GM12878 (cell line): ENCODE data around the gene NOP9. TPM values are rescaled to one million over a fixed set of nuclear protein-coding genes. Genes with fewer than 3 reads are reported as not detected.
A peak's percentile ranks its signal among the peaks of the same experiment; 100 is the strongest.

Experiments
- ATAC-seq: fragments of 200-7000 bp; cut with Tn5 transposase; 3 replicates; pipeline ENCODE4 v1.9.1; 2020; ENCODE audit warnings: mild to moderate bottlenecking, moderate library complexity
- BruUV-seq: library from RNA; stranded (reverse); fragments of 400-500 nt; replicated peaks from 2 replicates; lab custom pipeline; 2021; lab: Mats Ljungman, UMichigan
- CTCF ChIA-PET: fragments of 300-600 bp; sonication (Branson Sonifier 250); formaldehyde crosslinking; extraction: SDS; loops from one replicate; lab custom pipeline; 2021; ENCODE audit warnings: inconsistent platforms; lab: Yijun Ruan, JAX
- POLR2A ChIA-PET: fragments of 350-600 bp; formaldehyde crosslinking; extraction: SDS; loops from one replicate; lab custom pipeline; 2021; ENCODE audit warnings: inconsistent platforms; lab: Charles Lee
- RAD21 ChIA-PET: fragments of 300-600 bp; sonication (Branson Sonifier 250); formaldehyde crosslinking; loops from one replicate; lab custom pipeline; 2023; ENCODE audit warnings: antibody characterized with exemption; ENCODE audit not compliant: unreplicated experiment; lab: Charles Lee
- SMC1A ChIA-PET: fragments of 300-600 bp; sonication (Branson Sonifier 250); formaldehyde crosslinking; loops from one replicate; lab custom pipeline; 2023; ENCODE audit not compliant: unreplicated experiment, uncharacterized antibody; lab: Charles Lee
- DNase-seq: peaks from one replicate; pipeline ENCODE4 v3.0.0-alpha.2; 2011; ENCODE audit warnings: low read depth, low spot score
- FAIRE-seq: peaks from 3 replicates; lab custom pipeline; 2011; peaks lifted over from hg19 to GRCh38; lab: Jason Lieb, UNC
- H2AFZ ChIP-seq: 2 replicates; pipeline ENCODE4 v1.6.0; 2011; ENCODE audit warnings: low read depth, low read length, control low read depth; ENCODE audit not compliant: control insufficient read depth
- H3K27ac ChIP-seq: 2 replicates; pipeline ENCODE4 v1.5.1; 2011; ENCODE audit warnings: control low read depth; ENCODE audit not compliant: control insufficient read depth, insufficient read depth
- H3K27me3 ChIP-seq, 2 experiments: replicated peaks in 1 of 2; 2 replicates each; pipeline versions ENCODE4 v1.6.0 to v1.6.1; 2011; ENCODE audit warnings: low read length in 1 of 2; ENCODE audit not compliant: control insufficient read depth in 2 of 2, insufficient read depth in 2 of 2
- H3K36me3 ChIP-seq, 2 experiments: 2 replicates each; pipeline ENCODE4 v1.5.1; 2011; ENCODE audit warnings: low read length in 1 of 2; ENCODE audit not compliant: control insufficient read depth in 2 of 2, insufficient read depth in 2 of 2
- H3K4me1 ChIP-seq: 2 replicates; pipeline ENCODE4 v1.6.1; 2011; ENCODE audit warnings: mild to moderate bottlenecking, low read length, moderate library complexity, mixed read lengths; ENCODE audit not compliant: control insufficient read depth, insufficient read depth
- H3K4me2 ChIP-seq: 2 replicates; pipeline ENCODE4 v1.6.0; 2011; ENCODE audit warnings: control low read depth; ENCODE audit not compliant: control insufficient read depth, insufficient read depth
- H3K4me3 ChIP-seq: fragments of 200-600 bp; sonication (generic); 2 replicates; pipeline ENCODE4 v1.5.1; 2016
- H3K79me2 ChIP-seq: 2 replicates; pipeline ENCODE4 v1.6.0; 2011; ENCODE audit warnings: low read length; ENCODE audit not compliant: control insufficient read depth, insufficient read depth
- H3K9ac ChIP-seq: 2 replicates; pipeline ENCODE4 v1.8.0; 2011; ENCODE audit warnings: low read length, control low read depth, mixed read lengths; ENCODE audit not compliant: control insufficient read depth, insufficient read depth
- H3K9me3 ChIP-seq: replicated peaks from 3 replicates; pipeline ENCODE4 v1.5.1; 2011; ENCODE audit warnings: mild to moderate bottlenecking, low read length; ENCODE audit not compliant: control insufficient read depth, insufficient read depth
- H4K20me1 ChIP-seq: 2 replicates; pipeline ENCODE4 v1.6.0; 2011; ENCODE audit not compliant: control insufficient read depth, insufficient read depth
- CBFB ChIP-seq: IDR thresholded peaks from 2 replicates; pipeline ENCODE4 v1.6.1; 2016; ENCODE audit warnings: antibody characterized with exemption, low read depth
- CEBPB ChIP-seq, 2 experiments: fragments of 150-350 bp in 1 of 2; IDR thresholded peaks; 2 replicates each; pipeline ENCODE4 v1.6.1; 2012 to 2014; ENCODE audit warnings: low read depth in 2 of 2, low read length in 2 of 2, borderline replicate concordance in 1 of 2, inconsistent platforms in 1 of 2
- ESRRA ChIP-seq: IDR thresholded peaks from 2 replicates; pipeline ENCODE4 v1.6.1; 2012; ENCODE audit warnings: mild to moderate bottlenecking, low read length, improper control_type of control experiment
- HDAC2 ChIP-seq: fragments of 200-600 bp; sonication (generic); IDR thresholded peaks from 2 replicates; pipeline ENCODE4 v1.6.1; 2017
- HDGF ChIP-seq: fragments of 450-650 bp; IDR thresholded peaks from 2 replicates; pipeline ENCODE4 v1.6.1; 2016; ENCODE audit warnings: antibody characterized with exemption
- PML ChIP-seq: IDR thresholded peaks from 2 replicates; pipeline ENCODE4 v1.6.1; 2012; ENCODE audit warnings: low read length, inconsistent platforms
- RCOR1 ChIP-seq: conservative IDR thresholded peaks from 2 replicates; pipeline ENCODE4 v1.6.1; 2012; ENCODE audit warnings: low read depth, low read length, improper control_type of control experiment
- WGBS: methylation state at CpG from one replicate; pipeline ENCODE4 v1.1.6; 2016; ENCODE audit warnings: low lambda C conversion rate; ENCODE audit not compliant: insufficient replicate concordance, insufficient coverage; ENCODE audit errors: missing lambda C conversion rate; 5-methylcytosine and 5-hydroxymethylcytosine counted together
- in situ Hi-C: fragments of 300-500 bp; cut with MboI; formaldehyde crosslinking; loops from 9 replicates; pipeline ENCODE4 v1.14.3; 2018; ENCODE audit warnings: mixed read lengths
- intact Hi-C: fragments of 100-400 bp; cut with micrococcal nuclease; formaldehyde crosslinking; loops from one replicate; pipeline ENCODE4 v1.14.2; 2022; ENCODE audit not compliant: unreplicated experiment
- polyA plus RNA-seq, 11 experiments: library from polyadenylated mRNA; depleted of rRNA in 4 of 11; unstranded in 6 of 11; stranded (reverse) in 5 of 11; fragments of >200 nt; fragmentation: Nextera tagmentation in 4 of 11; fragmentation: Illumina TruSeq in 1 of 11; extraction: Ambion mirVana in 4 of 11; extraction: Trizol in 1 of 11; gene quantifications; 1 replicate in 1 of 11; 2 replicates in 10 of 11; pipeline versions ENCODE4 v1.2.1 to v1.2.3, GENCODE V29; 2011 to 2016; ENCODE audit warnings: inconsistent platforms in 2 of 11, missing spikeins in 2 of 11, low read depth in 1 of 11
- total RNA-seq, 4 experiments: library from RNA; depleted of rRNA in 3 of 4; stranded (reverse); fragments of >200 nt in 3 of 4; fragmentation: Illumina TruSeq in 1 of 4; extraction: Trizol in 1 of 4; gene quantifications; 2 replicates each; pipeline versions ENCODE4 v1.2.1 to v1.2.3, GENCODE V29; 2013 to 2021
- TF ChIP-seq, protein P1 (sequence below): fragments of 450-650 bp; IDR thresholded peaks from 2 replicates; pipeline ENCODE4 v1.6.1; 2017; ENCODE audit warnings: mild to moderate bottlenecking, moderate library complexity
- TF ChIP-seq, protein P2 (sequence below): fragments of 450-650 bp; formaldehyde crosslinking; IDR thresholded peaks from 2 replicates; pipeline ENCODE4 v1.5.0; 2022; ENCODE audit warnings: mild to moderate bottlenecking, missing genetic modification characterization
- TF ChIP-seq, protein P3 (sequence below): fragments of 450-650 bp; IDR thresholded peaks from 2 replicates; pipeline ENCODE4 v1.6.1; 2017; ENCODE audit warnings: mild to moderate bottlenecking, low read depth, inconsistent platforms; ENCODE audit not compliant: poor library complexity, severe bottlenecking

Gene NOP9
- total and polyA plus RNA-seq, 10 of the 15 experiments (the other 5 are each of a cell fraction or from before 2014, with no cell fraction given), result 2.4 to 43.9 (median 20.3) TPM

DNA sequence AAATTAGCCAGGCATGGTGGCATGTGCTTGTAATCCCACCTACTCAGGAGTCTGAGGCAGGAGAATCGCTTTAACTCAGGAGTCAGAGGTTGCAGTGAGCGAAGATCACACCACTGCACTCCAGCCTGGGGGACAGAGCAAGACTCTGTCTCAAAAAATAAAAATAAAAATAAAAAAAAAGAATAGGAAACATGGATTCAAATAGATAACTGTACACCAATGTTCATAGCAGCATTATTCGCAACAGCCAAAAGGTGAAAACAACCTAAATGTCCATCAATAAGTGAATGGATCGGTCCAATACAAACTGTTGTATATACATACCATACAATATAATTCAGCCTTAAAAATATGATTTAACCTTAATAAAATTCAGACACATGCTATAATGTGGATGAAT, 43.2 kb downstream of the NOP9 start (continued):
- TF ChIP-seq, protein P1, sequence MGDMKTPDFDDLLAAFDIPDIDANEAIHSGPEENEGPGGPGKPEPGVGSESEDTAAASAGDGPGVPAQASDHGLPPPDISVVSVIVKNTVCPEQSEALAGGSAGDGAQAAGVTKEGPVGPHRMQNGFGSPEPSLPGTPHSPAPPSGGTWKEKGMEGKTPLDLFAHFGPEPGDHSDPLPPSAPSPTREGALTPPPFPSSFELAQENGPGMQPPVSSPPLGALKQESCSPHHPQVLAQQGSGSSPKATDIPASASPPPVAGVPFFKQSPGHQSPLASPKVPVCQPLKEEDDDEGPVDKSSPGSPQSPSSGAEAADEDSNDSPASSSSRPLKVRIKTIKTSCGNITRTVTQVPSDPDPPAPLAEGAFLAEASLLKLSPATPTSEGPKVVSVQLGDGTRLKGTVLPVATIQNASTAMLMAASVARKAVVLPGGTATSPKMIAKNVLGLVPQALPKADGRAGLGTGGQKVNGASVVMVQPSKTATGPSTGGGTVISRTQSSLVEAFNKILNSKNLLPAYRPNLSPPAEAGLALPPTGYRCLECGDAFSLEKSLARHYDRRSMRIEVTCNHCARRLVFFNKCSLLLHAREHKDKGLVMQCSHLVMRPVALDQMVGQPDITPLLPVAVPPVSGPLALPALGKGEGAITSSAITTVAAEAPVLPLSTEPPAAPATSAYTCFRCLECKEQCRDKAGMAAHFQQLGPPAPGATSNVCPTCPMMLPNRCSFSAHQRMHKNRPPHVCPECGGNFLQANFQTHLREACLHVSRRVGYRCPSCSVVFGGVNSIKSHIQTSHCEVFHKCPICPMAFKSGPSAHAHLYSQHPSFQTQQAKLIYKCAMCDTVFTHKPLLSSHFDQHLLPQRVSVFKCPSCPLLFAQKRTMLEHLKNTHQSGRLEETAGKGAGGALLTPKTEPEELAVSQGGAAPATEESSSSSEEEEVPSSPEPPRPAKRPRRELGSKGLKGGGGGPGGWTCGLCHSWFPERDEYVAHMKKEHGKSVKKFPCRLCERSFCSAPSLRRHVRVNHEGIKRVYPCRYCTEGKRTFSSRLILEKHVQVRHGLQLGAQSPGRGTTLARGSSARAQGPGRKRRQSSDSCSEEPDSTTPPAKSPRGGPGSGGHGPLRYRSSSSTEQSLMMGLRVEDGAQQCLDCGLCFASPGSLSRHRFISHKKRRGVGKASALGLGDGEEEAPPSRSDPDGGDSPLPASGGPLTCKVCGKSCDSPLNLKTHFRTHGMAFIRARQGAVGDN, result no peak
- no peak for TF ChIP-seq PML

DNA sequence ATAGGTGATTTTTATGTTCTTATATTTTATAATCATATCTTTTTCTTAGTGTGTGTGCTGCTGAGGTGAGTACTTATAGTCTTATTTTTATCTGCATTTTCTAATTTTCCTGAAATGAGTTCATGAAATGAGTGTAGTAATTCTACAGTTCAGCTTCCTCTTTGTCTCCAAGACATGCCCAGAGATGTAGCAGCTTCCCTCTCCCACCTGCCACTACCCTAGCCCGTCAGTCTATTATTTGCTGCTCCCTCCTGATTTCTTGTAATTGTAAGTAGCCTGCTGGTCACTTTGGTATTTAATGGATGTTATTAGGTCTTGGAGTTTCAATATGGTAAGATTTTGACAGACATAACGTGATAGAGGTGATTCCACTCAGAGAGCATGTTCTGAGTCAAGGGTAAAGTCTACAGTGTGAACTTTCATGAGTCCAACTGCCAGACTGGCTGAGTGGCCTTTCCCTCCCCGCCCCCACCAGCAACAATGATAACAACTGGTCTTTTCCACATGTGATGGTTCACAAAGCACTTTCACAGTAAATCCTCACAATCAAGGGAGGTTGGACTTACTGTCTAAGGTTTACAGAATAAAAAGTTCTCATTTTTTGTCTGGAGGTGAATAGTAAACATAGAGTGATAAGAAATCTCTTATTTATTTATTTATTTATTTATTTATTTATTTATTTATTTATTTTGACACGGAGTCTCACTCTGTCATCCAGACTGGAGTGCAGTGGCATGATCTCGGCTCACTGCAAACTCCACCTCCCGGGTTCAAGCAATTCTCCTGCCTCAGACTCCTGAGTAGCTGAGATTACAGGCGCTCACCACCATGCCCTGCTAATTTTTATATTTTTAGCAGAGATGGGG, 44.4 kb downstream of the NOP9 start:
- Histone ChIP-seq H3K27me3 (no peaks in the 10 kb centered on the region; a peak in 1 of 4 replicates), H3K9ac (no peak overlapping the region), H3K36me3 (no peaks in the 10 kb centered on the region), H3K4me3 (no peak overlapping the region), H3K79me2 (no peaks in the 10 kb centered on the region), H3K4me1 (peaks cover 2% of the 10 kb centered on the region; the same call in 1 of the 2 replicates), H3K4me2 (no peak overlapping the region), H3K27ac (no peak overlapping the region), H4K20me1 (no peaks in the 10 kb centered on the region), H3K9me3 (no peaks in the 10 kb centered on the region), H2AFZ (no peak overlapping the region)
- DNase-seq, result no peak
- no peak for ATAC-seq
- ChIA-PET CTCF (interaction anchor here (1.0 to 4.5 kb wide), 7 partner anchors 10 to 88 kb away, joined by 3 to 39 read pairs (median 4); partner anchors contain the start of genes CBLN3 and KHNYN), RAD21 (interaction anchor here (0.9 to 1.7 kb wide), 5 partner anchors 11 to 98 kb away, joined by 3 to 4 read pairs (median 3); no protein-coding TSS in a partner anchor), POLR2A (no interaction called here), SMC1A (interaction anchor here (1.9 kb wide), 1 partner anchor 88 kb away, joined by 5 read pairs; no protein-coding TSS in a partner anchor)
- no TSS peak for BruUV-seq
- WGBS, result 40% methylated on average over 7 of the region's 7 CpGs
- intact Hi-C loops (no loop called here), in situ Hi-C loops (no loop called here)
- TF ChIP-seq, protein P2, sequence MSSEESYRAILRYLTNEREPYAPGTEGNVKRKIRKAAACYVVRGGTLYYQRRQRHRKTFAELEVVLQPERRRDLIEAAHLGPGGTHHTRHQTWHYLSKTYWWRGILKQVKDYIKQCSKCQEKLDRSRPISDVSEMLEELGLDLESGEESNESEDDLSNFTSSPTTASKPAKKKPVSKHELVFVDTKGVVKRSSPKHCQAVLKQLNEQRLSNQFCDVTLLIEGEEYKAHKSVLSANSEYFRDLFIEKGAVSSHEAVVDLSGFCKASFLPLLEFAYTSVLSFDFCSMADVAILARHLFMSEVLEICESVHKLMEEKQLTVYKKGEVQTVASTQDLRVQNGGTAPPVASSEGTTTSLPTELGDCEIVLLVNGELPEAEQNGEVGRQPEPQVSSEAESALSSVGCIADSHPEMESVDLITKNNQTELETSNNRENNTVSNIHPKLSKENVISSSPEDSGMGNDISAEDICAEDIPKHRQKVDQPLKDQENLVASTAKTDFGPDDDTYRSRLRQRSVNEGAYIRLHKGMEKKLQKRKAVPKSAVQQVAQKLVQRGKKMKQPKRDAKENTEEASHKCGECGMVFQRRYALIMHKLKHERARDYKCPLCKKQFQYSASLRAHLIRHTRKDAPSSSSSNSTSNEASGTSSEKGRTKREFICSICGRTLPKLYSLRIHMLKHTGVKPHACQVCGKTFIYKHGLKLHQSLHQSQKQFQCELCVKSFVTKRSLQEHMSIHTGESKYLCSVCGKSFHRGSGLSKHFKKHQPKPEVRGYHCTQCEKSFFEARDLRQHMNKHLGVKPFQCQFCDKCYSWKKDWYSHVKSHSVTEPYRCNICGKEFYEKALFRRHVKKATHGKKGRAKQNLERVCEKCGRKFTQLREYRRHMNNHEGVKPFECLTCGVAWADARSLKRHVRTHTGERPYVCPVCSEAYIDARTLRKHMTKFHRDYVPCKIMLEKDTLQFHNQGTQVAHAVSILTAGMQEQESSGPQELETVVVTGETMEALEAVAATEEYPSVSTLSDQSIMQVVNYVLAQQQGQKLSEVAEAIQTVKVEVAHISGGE (CRISPR knock-in tag), result no peak
- no peak for TF ChIP-seq ESRRA
- no peak for TF ChIP-seq RCOR1
- no peak for TF ChIP-seq HDAC2
- TF ChIP-seq, protein P3, sequence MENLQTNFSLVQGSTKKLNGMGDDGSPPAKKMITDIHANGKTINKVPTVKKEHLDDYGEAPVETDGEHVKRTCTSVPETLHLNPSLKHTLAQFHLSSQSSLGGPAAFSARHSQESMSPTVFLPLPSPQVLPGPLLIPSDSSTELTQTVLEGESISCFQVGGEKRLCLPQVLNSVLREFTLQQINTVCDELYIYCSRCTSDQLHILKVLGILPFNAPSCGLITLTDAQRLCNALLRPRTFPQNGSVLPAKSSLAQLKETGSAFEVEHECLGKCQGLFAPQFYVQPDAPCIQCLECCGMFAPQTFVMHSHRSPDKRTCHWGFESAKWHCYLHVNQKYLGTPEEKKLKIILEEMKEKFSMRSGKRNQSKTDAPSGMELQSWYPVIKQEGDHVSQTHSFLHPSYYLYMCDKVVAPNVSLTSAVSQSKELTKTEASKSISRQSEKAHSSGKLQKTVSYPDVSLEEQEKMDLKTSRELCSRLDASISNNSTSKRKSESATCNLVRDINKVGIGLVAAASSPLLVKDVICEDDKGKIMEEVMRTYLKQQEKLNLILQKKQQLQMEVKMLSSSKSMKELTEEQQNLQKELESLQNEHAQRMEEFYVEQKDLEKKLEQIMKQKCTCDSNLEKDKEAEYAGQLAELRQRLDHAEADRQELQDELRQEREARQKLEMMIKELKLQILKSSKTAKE, result peak; percentile 41
- no peak for TF ChIP-seq CBFB
- no peak for TF ChIP-seq CEBPB (IDR thresholded peaks at IDR 0.05; ENCODE audit: borderline replicate concordance in 1 of 2, low read depth in 2 of 2, low read length in 2 of 2)
- no peak for TF ChIP-seq HDGF
- no peak for FAIRE-seq
